KBM-7 (cell line): ENCODE results near the gene PIGQ.

Experiments
- DNase-seq: peaks from one replicate; pipeline ENCODE4 v3.0.0-alpha.2; 2015
- in situ Hi-C: fragments of 300-500 bp; cut with MboI; formaldehyde crosslinking; loops from 2 replicates; pipeline ENCODE4 v1.14.3; 2020; ENCODE audit warnings: low sequenced_read_pairs, low pct_unique_long_range_greater_than_20kb, mixed read lengths

Gene PIGQ

DNA sequence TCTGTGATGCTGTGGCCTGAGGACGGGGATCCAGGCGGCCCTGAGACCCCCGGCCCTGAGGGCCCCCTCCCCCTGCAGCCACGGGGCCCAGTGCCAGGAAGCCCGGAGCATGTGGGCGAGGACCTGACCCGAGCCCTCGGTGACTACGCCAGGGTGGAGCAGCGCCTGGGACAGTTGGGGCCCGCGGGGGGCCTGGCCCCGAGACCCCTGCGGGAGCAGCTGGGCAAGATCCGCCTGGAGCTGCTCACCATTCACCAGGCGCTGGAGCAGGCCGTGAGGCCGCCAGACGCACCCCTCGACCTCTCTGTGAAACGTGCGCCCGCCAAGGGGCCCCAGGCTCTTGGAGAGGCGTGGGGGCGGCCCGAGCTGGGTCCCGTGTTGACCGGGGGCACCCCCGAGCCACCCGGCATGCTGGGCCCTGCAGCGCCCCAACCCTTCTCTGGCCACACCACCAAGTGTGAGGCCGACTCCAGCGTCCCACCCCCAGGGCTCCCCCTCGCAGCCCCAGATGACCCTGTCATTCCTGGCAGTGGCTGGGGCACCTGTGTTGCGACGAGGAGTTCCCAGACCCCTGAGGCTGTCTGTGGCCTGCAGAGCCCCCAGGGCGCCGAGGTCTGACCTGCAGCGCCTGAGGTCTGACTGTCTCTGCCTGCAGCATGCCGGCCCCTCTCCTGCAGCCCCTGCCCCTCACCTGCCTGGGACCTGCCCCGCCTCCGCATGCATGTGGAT, 4.9 kb upstream of the PIGQ start:
- DNase-seq = no peak
- in situ Hi-C loops = no loop called here

- DNase-seq = no peak
- in situ Hi-C loops = no loop called here
Measured at GRCh38 chr16:565419-566330, 4.1 kb upstream of the PIGQ start.

GRCh38 chr16:566475-567372, 3.0 kb upstream of the PIGQ start, which contains the start of gene NHLRC4:
NHLRC4 (plus strand) TSS chr16:567005; CDS start chr16:568048, 1,043 bp downstream.
- in situ Hi-C loops = no loop called here
- peak; percentile 81 for DNase-seq

- DNase-seq = no peak
- in situ Hi-C loops = no loop called here
Measured at GRCh38 chr16:567373-568256, 2.2 kb upstream of the PIGQ start.

- in situ Hi-C loops = no loop called here
Measured at GRCh38 chr16:568401-569258, 1.1 kb upstream of the PIGQ start.

GRCh38 chr16:572865-573650, 3.3 kb downstream of the PIGQ start:
- in situ Hi-C loops = no loop called here
- DNase-seq = no peak

More at GRCh38 chr16:568401-569258, 1.1 kb upstream of the PIGQ start:
- no peak for DNase-seq

- no peak for DNase-seq
- in situ Hi-C loops = no loop called here
Measured at GRCh38 chr16:574021-574760, 4.4 kb downstream of the PIGQ start.

- in situ Hi-C loops = no loop called here
- no peak for DNase-seq
Measured at GRCh38 chr16:575354-576196, 5.8 kb downstream of the PIGQ start.

GRCh38 chr16:576197-576822, 6.5 kb downstream of the PIGQ start:
- in situ Hi-C loops = no loop called here
- DNase-seq = no peak

DNA sequence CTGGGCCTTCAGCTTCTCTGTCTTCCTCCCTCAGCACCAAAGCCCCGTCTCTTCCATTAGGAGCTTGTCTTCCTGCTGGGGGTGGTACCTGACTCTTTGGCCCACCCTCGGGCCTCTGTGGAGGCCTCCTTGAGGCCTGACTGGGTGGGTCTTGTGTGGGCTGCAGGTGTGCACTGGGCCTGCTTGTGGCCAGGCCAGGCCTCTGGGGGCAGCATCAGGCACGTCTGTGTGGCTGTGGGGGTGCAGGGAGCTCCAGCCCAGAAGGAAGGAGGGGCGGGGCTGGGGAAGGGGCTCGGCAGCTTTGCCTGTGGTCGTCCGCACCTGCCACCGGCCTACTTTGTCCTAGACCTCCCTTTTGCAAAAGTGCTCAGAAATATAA, 7.0 kb downstream of the PIGQ start:
- DNase-seq = no peak
- in situ Hi-C loops = no loop called here

GRCh38 chr16:577796-578195, 8.0 kb downstream of the PIGQ start:
- in situ Hi-C loops = no loop called here
- no peak for DNase-seq

DNA sequence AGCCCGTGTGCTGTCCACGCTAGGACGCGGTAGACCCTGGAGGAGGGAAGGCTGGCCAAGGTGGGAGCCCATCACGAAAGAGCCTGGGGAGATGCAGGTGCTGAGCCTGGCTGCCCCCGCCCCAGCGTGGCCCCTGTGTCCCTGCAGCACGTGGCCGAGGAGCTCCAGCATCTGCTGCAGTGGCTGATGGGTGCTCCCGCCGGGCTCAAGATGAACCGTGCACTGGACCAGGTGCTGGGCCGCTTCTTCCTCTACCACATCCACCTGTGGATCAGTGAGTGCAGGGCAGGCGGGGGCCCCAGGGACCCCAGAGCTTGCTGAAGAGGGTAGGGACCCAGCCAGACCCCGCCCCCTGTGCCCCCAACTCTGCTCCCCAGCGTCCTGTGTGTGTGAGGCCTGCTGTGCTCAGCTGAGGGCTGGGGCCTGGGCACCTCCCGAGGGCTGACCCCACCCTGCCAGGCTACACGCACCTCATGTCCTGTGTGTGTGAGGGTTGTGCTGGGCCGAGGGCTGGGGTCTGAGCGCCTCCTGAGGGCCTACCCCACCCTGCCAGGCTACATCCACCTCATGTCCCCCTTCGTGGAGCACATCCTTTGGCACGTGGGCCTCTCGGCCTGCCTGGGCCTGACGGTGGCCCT, 8.6 kb downstream of the PIGQ start:
- no peak for DNase-seq
- in situ Hi-C loops = no loop called here

- in situ Hi-C loops = no loop called here
- peak; percentile 86 for DNase-seq
Measured at GRCh38 chr16:578870-579405, 9.2 kb downstream of the PIGQ start.
